GM18858 (cell line): ENCODE results near the gene USP17L10.
"Not testable (repeated sequence)": the region's sequence is repeated elsewhere in the genome, so short reads cannot be mapped to it uniquely, and the experiment has no call there.

Experiments
- ATAC-seq: cut with Tn5 transposase; IDR thresholded peaks from one replicate; pipeline ENCODE4 v1.9.1; 2021; ENCODE audit not compliant: unreplicated experiment

The USP17L10 gene, protein sequence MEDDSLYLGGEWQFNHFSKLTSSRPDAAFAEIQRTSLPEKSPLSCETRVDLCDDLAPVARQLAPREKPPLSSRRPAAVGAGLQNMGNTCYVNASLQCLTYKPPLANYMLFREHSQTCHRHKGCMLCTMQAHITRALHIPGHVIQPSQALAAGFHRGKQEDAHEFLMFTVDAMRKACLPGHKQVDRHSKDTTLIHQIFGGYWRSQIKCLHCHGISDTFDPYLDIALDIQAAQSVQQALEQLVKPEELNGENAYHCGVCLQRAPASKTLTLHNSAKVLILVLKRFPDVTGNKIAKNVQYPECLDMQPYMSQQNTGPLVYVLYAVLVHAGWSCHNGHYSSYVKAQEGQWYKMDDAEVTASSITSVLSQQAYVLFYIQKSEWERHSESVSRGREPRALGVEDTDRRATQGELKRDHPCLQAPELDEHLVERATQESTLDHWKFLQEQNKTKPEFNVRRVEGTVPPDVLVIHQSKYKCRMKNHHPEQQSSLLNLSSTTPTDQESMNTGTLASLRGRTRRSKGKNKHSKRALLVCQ

DNA sequence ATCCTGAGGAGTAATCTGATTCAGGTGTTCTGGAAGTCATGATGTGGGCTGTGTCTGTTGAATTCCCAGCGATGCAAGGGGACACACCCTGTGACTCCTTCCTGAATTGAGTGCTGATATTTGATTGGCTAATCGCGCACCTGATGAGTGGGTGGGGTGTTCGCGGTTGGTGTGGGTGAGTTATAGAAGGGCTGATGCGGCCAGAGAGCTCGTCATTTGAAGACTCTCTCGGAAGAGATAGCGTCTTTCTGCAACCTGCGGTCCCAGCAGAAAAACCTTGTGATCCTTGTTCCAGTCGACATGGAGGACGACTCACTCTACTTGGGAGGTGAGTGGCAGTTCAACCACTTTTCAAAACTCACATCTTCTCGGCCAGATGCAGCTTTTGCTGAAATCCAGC is at the start of gene USP17L10:
Gene USP17L10, plus strand, starts transcription at position 301 of the 400 bp plus-strand sequence. Its CDS starts 0 bp downstream, at position 301.
- ATAC-seq: not testable (repeated sequence)

DNA sequence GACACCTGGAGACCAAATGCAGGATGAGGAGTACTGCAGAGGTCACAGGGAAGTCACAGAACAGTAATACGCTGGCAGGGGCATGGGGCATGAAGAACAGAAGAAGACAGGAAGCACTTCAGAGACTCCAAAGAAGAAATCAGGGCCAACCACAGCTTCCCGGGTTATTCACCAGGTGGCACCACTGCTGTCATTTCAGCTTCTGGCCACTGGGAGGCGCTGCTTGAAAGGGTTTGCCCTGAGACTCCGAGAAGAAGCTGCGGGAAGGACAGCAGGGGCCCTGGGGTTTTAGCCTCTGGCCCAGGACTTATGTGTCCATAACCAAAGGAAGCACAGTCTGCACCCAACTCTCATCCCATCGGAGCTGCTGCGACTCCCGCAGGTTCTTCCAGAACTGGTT is 44.5 kb upstream of the USP17L10 start:
- ATAC-seq: not testable (repeated sequence)

DNA sequence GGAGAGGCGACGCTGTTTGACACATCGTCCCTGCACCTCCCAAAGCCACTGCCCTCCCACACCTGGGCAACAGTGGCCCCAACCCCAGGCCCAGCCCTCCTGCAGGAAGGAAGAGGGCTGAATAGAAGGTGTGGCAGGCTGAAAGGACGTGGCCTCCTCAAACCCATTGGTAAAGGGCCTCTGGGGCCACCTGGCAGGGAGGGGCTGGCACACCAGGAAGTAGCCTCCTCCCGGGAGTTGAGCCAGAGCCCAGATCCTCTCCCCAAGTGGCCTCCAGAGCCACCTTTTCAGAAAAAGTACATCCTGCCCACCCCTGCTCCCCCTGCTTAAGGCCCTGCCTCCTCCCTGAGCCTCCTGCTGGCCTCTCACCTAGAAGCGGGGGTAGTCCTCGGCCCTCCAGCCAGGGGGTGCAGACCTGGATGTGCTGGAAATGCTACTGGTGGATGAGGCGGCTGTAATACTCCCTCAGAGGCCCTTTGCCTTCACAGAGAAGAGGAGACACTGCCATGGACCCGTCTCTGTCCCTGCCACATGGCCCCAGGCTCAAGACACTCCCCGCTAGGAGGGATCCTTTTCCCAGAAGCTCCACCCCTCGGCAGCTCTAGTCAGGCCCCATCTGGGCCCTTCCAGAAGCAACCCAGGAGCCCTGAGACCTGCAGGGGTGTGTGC is 40.5 kb upstream of the USP17L10 start, which contains the start of gene FAM90A26:
Gene FAM90A26, plus strand, starts transcription at position 619 of the 669 bp plus-strand sequence. CDS start 2,764 bp downstream, outside the sequence.
- ATAC-seq: not testable (repeated sequence)

GRCh38 chr4:9214701-9215100 is 4.2 kb downstream of the USP17L10 start:
- ATAC-seq: not testable (repeated sequence)

DNA sequence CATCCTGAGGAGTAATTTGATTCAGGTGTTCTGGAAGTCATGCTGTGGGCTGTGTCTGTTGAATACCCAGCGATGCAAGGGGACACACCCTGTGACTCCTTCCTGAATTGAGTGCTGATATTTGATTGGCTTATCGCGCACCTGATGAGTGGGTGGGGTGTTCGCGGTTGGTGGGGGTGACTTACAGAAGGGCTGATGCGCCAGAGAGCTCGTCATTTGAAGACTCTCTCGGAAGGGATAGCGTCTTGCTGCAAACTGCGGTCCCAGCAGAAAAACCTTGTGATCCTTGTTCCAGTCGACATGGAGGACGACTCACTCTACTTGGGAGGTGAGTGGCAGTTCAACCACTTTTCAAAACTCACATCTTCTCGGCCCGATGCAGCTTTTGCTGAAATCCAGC is 4.6 kb downstream of the USP17L10 start, which contains the start of gene USP17L11:
Gene USP17L11, plus strand, starts transcription at position 301 of the 400 bp plus-strand sequence. Its CDS starts 0 bp downstream, at position 301.
- not testable (repeated sequence) for ATAC-seq

GRCh38 chr4:9219852-9220251 is 9.4 kb downstream of the USP17L10 start, which contains the start of gene USP17L12:
TSS of gene USP17L12 (plus strand) at chr4:9220152. CDS start at chr4:9220152, 0 bp downstream.
- ATAC-seq: not testable (repeated sequence)

DNA sequence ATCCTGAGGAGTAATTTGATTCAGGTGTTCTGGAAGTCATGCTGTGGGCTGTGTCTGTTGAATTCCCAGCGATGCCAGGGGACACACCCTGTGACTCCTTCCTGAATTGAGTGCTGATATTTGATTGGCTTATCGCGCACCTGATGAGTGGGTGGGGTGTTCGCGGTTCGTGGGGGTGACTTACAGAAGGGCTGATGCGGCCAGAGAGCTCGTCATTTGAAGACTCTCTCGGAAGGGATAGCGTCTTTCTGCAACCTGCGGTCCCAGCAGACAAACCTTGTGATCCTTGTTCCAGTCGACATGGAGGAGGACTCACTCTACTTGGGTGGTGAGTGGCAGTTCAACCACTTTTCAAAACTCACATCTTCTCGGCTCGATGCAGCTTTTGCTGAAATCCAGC is 14.1 kb downstream of the USP17L10 start, which contains the start of gene USP17L13:
Gene USP17L13, plus strand, starts transcription at position 301 of the 400 bp plus-strand sequence. Its CDS starts 0 bp downstream, at position 301.
- not testable (repeated sequence) for ATAC-seq

DNA sequence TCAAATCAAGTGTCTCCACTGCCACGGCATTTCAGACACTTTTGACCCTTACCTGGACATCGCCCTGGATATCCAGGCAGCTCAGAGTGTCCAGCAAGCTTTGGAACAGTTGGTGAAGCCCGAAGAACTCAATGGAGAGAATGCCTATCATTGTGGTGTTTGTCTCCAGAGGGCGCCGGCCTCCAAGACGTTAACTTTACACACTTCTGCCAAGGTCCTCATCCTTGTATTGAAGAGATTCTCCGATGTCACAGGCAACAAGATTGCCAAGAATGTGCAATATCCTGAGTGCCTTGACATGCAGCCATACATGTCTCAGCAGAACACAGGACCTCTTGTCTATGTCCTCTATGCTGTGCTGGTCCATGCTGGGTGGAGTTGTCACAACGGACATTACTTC is 19.8 kb downstream of the USP17L10 start:
- not testable (repeated sequence) for ATAC-seq

DNA sequence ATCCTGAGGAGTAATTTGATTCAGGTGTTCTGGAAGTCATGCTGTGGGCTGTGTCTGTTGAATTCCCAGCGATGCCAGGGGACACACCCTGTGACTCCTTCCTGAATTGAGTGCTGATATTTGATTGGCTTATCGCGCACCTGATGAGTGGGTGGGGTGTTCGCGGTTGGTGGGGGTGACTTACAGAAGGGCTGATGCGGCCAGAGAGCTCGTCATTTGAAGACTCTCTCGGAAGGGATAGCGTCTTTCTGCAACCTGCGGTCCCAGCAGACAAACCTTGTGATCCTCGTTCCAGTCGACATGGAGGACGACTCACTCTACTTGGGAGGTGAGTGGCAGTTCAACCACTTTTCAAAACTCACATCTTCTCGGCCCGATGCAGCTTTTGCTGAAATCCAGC is 23.6 kb downstream of the USP17L10 start, which contains the start of gene USP17L15:
Gene USP17L15, plus strand, starts transcription at position 301 of the 400 bp plus-strand sequence. Its CDS starts 0 bp downstream, at position 301.
- ATAC-seq: not testable (repeated sequence)

DNA sequence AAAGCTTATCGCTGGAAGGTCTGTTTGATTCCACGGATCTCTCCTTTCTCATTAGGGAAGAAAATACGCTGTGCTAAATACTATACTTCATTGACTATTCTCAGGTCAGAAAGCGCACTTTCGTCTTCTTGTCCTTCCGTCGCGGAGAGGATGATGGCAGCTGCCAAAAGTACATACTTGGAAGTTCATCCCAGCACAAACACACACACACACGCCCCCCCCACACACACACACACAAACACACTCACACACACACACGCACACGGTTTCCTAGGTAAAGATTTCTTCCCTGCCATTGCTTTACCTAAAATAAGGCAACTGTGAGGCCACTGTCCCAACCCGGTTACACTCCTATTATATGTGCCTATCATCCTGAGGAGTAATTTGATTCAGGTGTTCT is 28.0 kb downstream of the USP17L10 start:
- ATAC-seq: not testable (repeated sequence)

- ATAC-seq: not testable (repeated sequence)
Measured at GRCh38 chr4:9243579-9243978, 33.1 kb downstream of the USP17L10 start, which contains the start of gene USP17L17. TSS of gene USP17L17 (plus strand) at chr4:9243879. CDS start at chr4:9243879, 0 bp downstream.

DNA sequence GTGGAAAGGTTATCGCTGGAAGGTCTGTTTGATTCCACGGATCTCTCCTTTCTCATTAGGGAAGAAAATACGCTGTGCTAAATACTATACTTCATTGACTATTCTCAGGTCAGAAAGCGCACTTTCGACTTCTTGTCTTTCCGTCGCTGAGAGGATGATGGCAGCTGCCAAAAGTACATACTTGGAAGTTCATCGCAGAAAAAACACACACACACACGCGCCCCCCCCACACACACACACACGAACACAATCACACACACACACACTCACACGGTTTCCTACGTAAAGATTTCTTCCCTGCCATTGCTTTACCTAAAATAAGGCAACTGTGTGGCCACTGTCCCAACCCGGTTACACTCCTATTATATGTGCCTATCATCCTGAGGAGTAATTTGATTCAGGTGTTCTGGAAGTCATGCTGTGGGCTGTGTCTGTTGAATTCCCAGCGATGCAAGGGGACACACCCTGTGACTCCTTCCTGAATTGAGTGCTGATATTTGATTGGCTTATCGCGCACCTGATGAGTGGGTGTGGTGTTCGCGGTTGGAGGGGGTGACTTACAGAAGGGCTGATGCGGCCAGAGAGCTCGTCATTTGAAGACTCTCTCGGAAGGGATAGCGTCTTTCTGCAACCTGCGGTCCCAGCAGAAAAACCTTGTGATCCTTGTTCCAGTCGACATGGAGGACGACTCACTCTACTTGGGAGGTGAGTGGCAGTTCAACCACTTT is 37.7 kb downstream of the USP17L10 start, which contains the start of gene USP17L18:
Gene USP17L18, plus strand, starts transcription at position 678 of the 728 bp plus-strand sequence. Its CDS starts 0 bp downstream, at position 678.
- ATAC-seq: not testable (repeated sequence)

DNA sequence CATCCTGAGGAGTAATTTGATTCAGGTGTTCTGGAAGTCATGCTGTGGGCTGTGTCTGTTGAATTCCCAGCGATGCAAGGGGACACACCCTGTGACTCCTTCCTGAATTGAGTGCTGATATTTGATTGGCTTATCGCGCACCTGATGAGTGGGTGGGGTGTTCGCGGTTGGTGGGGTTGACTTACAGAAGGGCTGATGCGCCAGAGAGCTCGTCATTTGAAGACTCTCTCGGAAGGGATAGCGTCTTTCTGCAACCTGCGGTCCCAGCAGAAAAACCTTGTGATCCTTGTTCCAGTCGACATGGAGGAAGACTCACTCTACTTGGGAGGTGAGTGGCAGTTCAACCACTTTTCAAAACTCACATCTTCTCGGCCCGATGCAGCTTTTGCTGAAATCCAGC is 42.6 kb downstream of the USP17L10 start, which contains the start of gene USP17L19:
Gene USP17L19, plus strand, starts transcription at position 301 of the 400 bp plus-strand sequence. Its CDS starts 0 bp downstream, at position 301.
- not testable (repeated sequence) for ATAC-seq

GRCh38 chr4:9257824-9258223 is 47.4 kb downstream of the USP17L10 start, which contains the start of gene USP17L20:
TSS of gene USP17L20 (plus strand) at chr4:9258124. CDS start at chr4:9258124, 0 bp downstream.
- not testable (repeated sequence) for ATAC-seq
